IMR-90 (cell line): Measurements from ENCODE around the gene EVA1C. TPM values are rescaled to one million over a fixed set of nuclear protein-coding genes. Genes with fewer than 3 reads are reported as not detected.
"Not testable (repeated sequence)": the region's sequence is repeated elsewhere in the genome, so short reads cannot be mapped to it uniquely, and the experiment has no call there.

Source experiments
- ATAC-seq: fragments of 200-7000 bp; cut with Tn5 transposase; 2 replicates; pipeline ENCODE4 v1.9.1; 2020; ENCODE audit warnings: low read depth, mild to moderate bottlenecking, moderate library complexity
- BruUV-seq: library from RNA; stranded (reverse); fragments of 400-500 nt; replicated peaks from 2 replicates; lab custom pipeline; 2021; lab: Mats Ljungman, UMichigan
- CTCF ChIA-PET: fragments of 300-600 bp; formaldehyde crosslinking; extraction: SDS; loops from one replicate; lab custom pipeline; 2021; ENCODE audit warnings: antibody characterized with exemption; lab: Yijun Ruan, JAX
- POLR2A ChIA-PET: fragments of 300-600 bp; sonication (Branson Sonifier 250); formaldehyde crosslinking; loops from one replicate; lab custom pipeline; 2022; ENCODE audit warnings: antibody characterized with exemption; ENCODE audit not compliant: unreplicated experiment; lab: Charles Lee
- DNase-seq: peaks from one replicate; pipeline ENCODE4 v3.0.0; 2013
- H2AFZ ChIP-seq: replicated peaks from 2 replicates; pipeline ENCODE3; 2013; ENCODE audit warnings: low read length, mild to moderate bottlenecking; ENCODE audit not compliant: poor library complexity
- H2AK5ac ChIP-seq: 2 replicates; pipeline ENCODE4 v1.6.1; 2013; ENCODE audit warnings: low read depth, low read length, inconsistent platforms
- H2AK9ac ChIP-seq: replicated peaks from 2 replicates; pipeline ENCODE3; 2013; ENCODE audit warnings: mild to moderate bottlenecking, low read depth, low read length, moderate library complexity; ENCODE audit not compliant: poor library complexity
- H2BK120ac ChIP-seq: 2 replicates; pipeline ENCODE4 v1.6.1; 2013; ENCODE audit warnings: low read depth, low read length, inconsistent platforms
- H2BK15ac ChIP-seq: 3 replicates; pipeline ENCODE4 v1.6.1; 2013; ENCODE audit warnings: low read depth, low read length, inconsistent platforms
- H2BK20ac ChIP-seq: 2 replicates; pipeline ENCODE4 v1.6.1; 2013; ENCODE audit warnings: low read depth, mild to moderate bottlenecking, inconsistent platforms, low read length, moderate library complexity
- H2BK5ac ChIP-seq: 2 replicates; pipeline ENCODE4 v1.6.1; 2013; ENCODE audit warnings: mild to moderate bottlenecking, low read depth, low read length, inconsistent platforms; ENCODE audit not compliant: poor library complexity, severe bottlenecking
- H3K14ac ChIP-seq: replicated peaks from 2 replicates; pipeline ENCODE4 v1.6.1; 2013; ENCODE audit warnings: low read depth, low read length, inconsistent platforms
- H3K18ac ChIP-seq: 2 replicates; pipeline ENCODE4 v1.6.1; 2013; ENCODE audit warnings: low read depth, low read length, control low read depth
- H3K23ac ChIP-seq: 2 replicates; pipeline ENCODE4 v1.6.1; 2013; ENCODE audit warnings: low read depth, low read length, inconsistent platforms
- H3K27ac ChIP-seq: 2 replicates; pipeline ENCODE4 v1.5.1; 2013; ENCODE audit warnings: mild to moderate bottlenecking, control low read depth, low read length; ENCODE audit not compliant: insufficient read depth
- H3K27me3 ChIP-seq: 2 replicates; pipeline ENCODE4 v1.6.1; 2013; ENCODE audit warnings: low read length; ENCODE audit not compliant: control insufficient read depth, insufficient read depth
- H3K36me3 ChIP-seq: 2 replicates; pipeline ENCODE4 v1.6.1; 2013; ENCODE audit warnings: low read length, mixed read lengths; ENCODE audit not compliant: control insufficient read depth, insufficient read depth
- H3K4ac ChIP-seq: 2 replicates; pipeline ENCODE4 v1.6.1; 2013; ENCODE audit warnings: low read depth, low read length, inconsistent platforms
- H3K4me1 ChIP-seq: 2 replicates; pipeline ENCODE4 v1.6.1; 2013; ENCODE audit warnings: low read length, mixed read lengths; ENCODE audit not compliant: control insufficient read depth, insufficient read depth
- H3K4me2 ChIP-seq: 2 replicates; pipeline ENCODE4 v1.6.1; 2013; ENCODE audit warnings: low read depth, mild to moderate bottlenecking, control low read depth, low read length, moderate library complexity
- H3K4me3 ChIP-seq: 2 replicates; pipeline ENCODE4 v1.5.1; 2013; ENCODE audit warnings: low read depth, mild to moderate bottlenecking, control low read depth, low read length, moderate library complexity; ENCODE audit not compliant: insufficient read depth
- H3K56ac ChIP-seq: 2 replicates; pipeline ENCODE4 v1.6.1; 2013; ENCODE audit warnings: low read length, inconsistent platforms; ENCODE audit not compliant: insufficient read depth; ENCODE audit errors: extremely low read depth
- H3K79me1 ChIP-seq, 2 experiments: 2 replicates each; pipeline ENCODE4 v1.6.1; 2013; ENCODE audit warnings: low read length in 2 of 2, inconsistent platforms in 1 of 2, low read depth in 1 of 2
- H3K9ac ChIP-seq: 2 replicates; pipeline ENCODE4 v1.6.1; 2013; ENCODE audit warnings: low read depth, low read length, control low read depth
- H3K9me1 ChIP-seq: 2 replicates; pipeline ENCODE4 v1.6.1; 2013; ENCODE audit warnings: low read length, inconsistent platforms; ENCODE audit not compliant: insufficient read depth
- H3K9me3 ChIP-seq: 2 replicates; pipeline ENCODE4 v1.6.1; 2013; ENCODE audit warnings: low read length; ENCODE audit not compliant: control insufficient read depth, insufficient read depth
- H4K20me1 ChIP-seq: 2 replicates; pipeline ENCODE4 v1.6.1; 2013; ENCODE audit warnings: low read length, inconsistent platforms; ENCODE audit not compliant: insufficient read depth
- H4K5ac ChIP-seq: 2 replicates; pipeline ENCODE4 v1.6.1; 2013; ENCODE audit warnings: mild to moderate bottlenecking, low read depth, low read length, control low read depth
- H4K8ac ChIP-seq, 2 experiments: 2 replicates each; pipeline ENCODE4 v1.6.1; 2013; ENCODE audit warnings: low read depth in 2 of 2, low read length in 2 of 2, control low read depth in 1 of 2, inconsistent platforms in 1 of 2
- H4K91ac ChIP-seq: 2 replicates; pipeline ENCODE4 v1.6.1; 2013; ENCODE audit warnings: low read depth, low read length, inconsistent platforms; ENCODE audit not compliant: insufficient read depth
- WGBS, 2 experiments: methylation state at CpG; one replicate each; pipeline versions ENCODE4 v1.1.5 to v1.1.7; 2013; ENCODE audit warnings: missing lambda C conversion rate in 2 of 2; ENCODE audit not compliant: insufficient read length in 1 of 2; ENCODE audit errors: extremely low coverage in 2 of 2; 5-methylcytosine and 5-hydroxymethylcytosine counted together
- dilution Hi-C: fragments of 300-500 bp; cut with HindIII; formaldehyde crosslinking; loops from one replicate; pipeline ENCODE4 v1.14.3; 2018; ENCODE audit warnings: low sequenced_read_pairs; ENCODE audit not compliant: unreplicated experiment
- in situ Hi-C: fragments of 300-500 bp; cut with MboI; formaldehyde crosslinking; loops from 3 replicates; pipeline ENCODE4 v1.14.3; 2019; ENCODE audit warnings: low sequenced_read_pairs, inconsistent platforms, mixed read lengths
- intact Hi-C: fragments of 100-400 bp; cut with micrococcal nuclease; formaldehyde crosslinking; loops from 2 replicates; pipeline ENCODE4 v1.10.0; 2022
- polyA plus RNA-seq, 3 experiments: library from polyadenylated mRNA; depleted of rRNA; stranded (reverse); fragments of >200 nt; gene quantifications; 2 replicates each; pipeline ENCODE4 v1.2.3, GENCODE V29; 2012; ENCODE audit warnings: low replicate concordance in 1 of 3
- total RNA-seq: library from RNA; depleted of rRNA; stranded (reverse); fragments of >200 nt; gene quantifications from 2 replicates; pipeline ENCODE4 v1.2.3, GENCODE V29; 2012

Gene EVA1C
- total and polyA plus RNA-seq, 2 of the 4 experiments (the other 2 are of a cell fraction) = 0.72 to 1.1 TPM

DNA sequence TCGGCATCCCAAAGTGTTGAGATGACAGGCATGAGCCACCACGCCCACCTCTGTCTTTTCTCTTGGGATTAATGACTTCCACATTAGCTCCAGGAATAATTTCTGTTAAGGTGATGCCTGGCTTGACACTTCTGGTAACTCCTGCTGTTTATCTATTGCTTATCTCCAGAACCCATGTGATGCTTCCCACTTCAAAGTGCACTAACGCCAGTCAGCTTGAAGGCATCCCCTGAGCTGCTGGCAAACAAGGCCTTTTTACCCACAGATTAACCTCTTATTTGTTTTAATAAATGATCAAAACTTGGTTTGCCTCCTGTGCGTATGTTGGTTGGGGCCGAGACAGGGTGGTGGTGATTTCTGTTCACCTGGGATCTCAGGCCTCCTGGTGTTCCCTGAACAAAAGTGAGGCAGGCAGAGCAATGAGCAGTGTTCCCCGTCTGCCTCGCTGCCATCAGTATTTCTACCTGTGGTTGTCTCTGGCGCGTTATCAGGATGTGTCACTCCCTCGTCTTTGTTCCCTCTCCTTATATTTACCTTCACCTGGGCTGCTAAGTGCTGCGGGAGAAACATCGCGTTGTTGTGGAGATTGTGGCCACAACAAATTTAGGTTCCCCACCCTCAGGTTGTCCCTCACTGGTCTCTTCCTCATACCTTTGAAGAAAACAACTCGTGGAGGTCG is 20.6 kb downstream of the EVA1C start:
- H4K20me1 ChIP-seq, dilution Hi-C loops, CTCF ChIA-PET, ATAC-seq, H3K23ac ChIP-seq, H2BK5ac ChIP-seq, H4K91ac ChIP-seq, H2BK15ac ChIP-seq, H2AK9ac ChIP-seq, H3K4me3 ChIP-seq, H2BK20ac ChIP-seq, H3K27ac ChIP-seq, intact Hi-C loops, H3K14ac ChIP-seq, POLR2A ChIA-PET, H2BK120ac ChIP-seq, H4K8ac ChIP-seq, H2AK5ac ChIP-seq, H3K4ac ChIP-seq, H3K56ac ChIP-seq, H3K4me2 ChIP-seq, H3K79me1 ChIP-seq, H3K4me1 ChIP-seq, H3K36me3 ChIP-seq, H2AFZ ChIP-seq, BruUV-seq, DNase-seq, H3K9me3 ChIP-seq, H3K9ac ChIP-seq, H3K18ac ChIP-seq, H4K5ac ChIP-seq, H3K9me1 ChIP-seq, H3K27me3 ChIP-seq, in situ Hi-C loops: not testable (repeated sequence)
- 64% methylated on average over 4 of the region's 15 CpGs; no CpG with 5 or more reads in 1 of the 2 experiments for WGBS, 2 experiments
